ENCODE measurements around the gene CAMK2G.
A peak's percentile ranks its signal among the peaks of the same experiment; 100 is the strongest.

The CAMK2G gene

GRCh38 chr10:73879296-73880173 is 5.2 kb upstream of the CAMK2G start:
- peak; percentile 92 for DNase-seq (ENCODE audit: low read depth, low spot score)

- DNase-seq (ENCODE audit: low read depth, low spot score), result no peak
Measured at GRCh38 chr10:73878365-73878764, 4.0 kb upstream of the CAMK2G start.

GRCh38 chr10:73877533-73878160 is 3.3 kb upstream of the CAMK2G start:
- no peak for DNase-seq (ENCODE audit: low read depth, low spot score)

GRCh38 chr10:73876971-73877370 is 2.6 kb upstream of the CAMK2G start:
- no peak for DNase-seq (ENCODE audit: low read depth, low spot score)

GRCh38 chr10:73876566-73876965 is 2.2 kb upstream of the CAMK2G start:
- no peak for DNase-seq (ENCODE audit: low read depth, low spot score)

GRCh38 chr10:73876157-73876556 is 1.8 kb upstream of the CAMK2G start:
- DNase-seq (ENCODE audit: low read depth, low spot score), result no peak

- DNase-seq (ENCODE audit: low read depth, low spot score), result no peak
Measured at GRCh38 chr10:73875139-73875475, 752 bp upstream of the CAMK2G start.

GRCh38 chr10:73873838-73874215 is 528 bp downstream of the CAMK2G start:
- DNase-seq (ENCODE audit: low read depth, low spot score), result no peak

GRCh38 chr10:73873142-73873837 is 1.1 kb downstream of the CAMK2G start:
- no peak for DNase-seq (ENCODE audit: low read depth, low spot score)

GRCh38 chr10:73872190-73872710 is 2.1 kb downstream of the CAMK2G start:
- no peak for DNase-seq (ENCODE audit: low read depth, low spot score)

GRCh38 chr10:73871295-73872189 is 2.8 kb downstream of the CAMK2G start:
- no peak for DNase-seq (ENCODE audit: low read depth, low spot score)

GRCh38 chr10:73868655-73869195 is 5.6 kb downstream of the CAMK2G start:
- no peak for DNase-seq (ENCODE audit: low read depth, low spot score)

- no peak for DNase-seq (ENCODE audit: low read depth, low spot score)
Measured at GRCh38 chr10:73867871-73868631, 6.3 kb downstream of the CAMK2G start.

- no peak for DNase-seq (ENCODE audit: low read depth, low spot score)
Measured at GRCh38 chr10:73867126-73867807, 7.1 kb downstream of the CAMK2G start.

- no peak for DNase-seq (ENCODE audit: low read depth, low spot score)
Measured at GRCh38 chr10:73866621-73867020, 7.7 kb downstream of the CAMK2G start.

GRCh38 chr10:73865459-73866442 is 8.6 kb downstream of the CAMK2G start:
- DNase-seq (ENCODE audit: low read depth, low spot score), result no peak

GRCh38 chr10:73865107-73865458 is 9.3 kb downstream of the CAMK2G start:
- no peak for DNase-seq (ENCODE audit: low read depth, low spot score)

- DNase-seq (ENCODE audit: low read depth, low spot score), result no peak
Measured at GRCh38 chr10:73864229-73864628, 10.1 kb downstream of the CAMK2G start.

Data from astrocyte of the hippocampus (primary cell).